Vagina (tissue), 2 donors: Measurements from ENCODE around the gene PHTF2.

Experiments used
- CTCF ChIP-seq, 3 experiments: fragments of 450-650 bp in 2 of 3; fragments of 200-600 bp in 1 of 3; sonication (generic) in 1 of 3; IDR thresholded peaks; one replicate each; pipeline ENCODE4 v1.5.1; 2017 to 2019; ENCODE audit warnings: antibody characterized with exemption in 3 of 3, mild to moderate bottlenecking in 2 of 3, moderate library complexity in 2 of 3
- POLR2A ChIP-seq, 2 donors: fragments of 450-650 bp; IDR thresholded peaks; one replicate each; pipeline ENCODE4 v1.6.1; 2017; ENCODE audit warnings: antibody characterized with exemption in 2 of 2, mild to moderate bottlenecking in 2 of 2, moderate library complexity in 2 of 2

GRCh38 chr7:77806425-77806824, 7.9 kb downstream of the PHTF2 start:
- TF ChIP-seq CTCF (IDR thresholded peaks at IDR 0.05) (no peak), POLR2A (IDR thresholded peaks at IDR 0.05) (no peak)
